Activated T-cell treated with anti-CD3 and anti-CD28 coated beads, Interleukin-2, amount 50 U/mL, for 24 hours (primary cell): Measurements from ENCODE around the gene ERCC2.
"Not testable (repeated sequence)": the region's sequence is repeated elsewhere in the genome, so short reads cannot be mapped to it uniquely, and the experiment has no call there.

Source experiments
- DNase-seq: peaks from one replicate; pipeline ENCODE4 v3.0.0-alpha.2; 2020
- H3K27ac Mint-ChIP-seq: 2 replicates; pipeline ENCODE4 v1.8.0; 2020; ENCODE audit warnings: mild to moderate bottlenecking, mixed read lengths
- H3K27me3 Mint-ChIP-seq: 2 replicates; pipeline ENCODE4 v1.8.0; 2020; ENCODE audit warnings: mixed read lengths
- H3K36me3 Mint-ChIP-seq: 2 replicates; pipeline ENCODE4 v1.8.0; 2020; ENCODE audit warnings: low read depth, mixed read lengths
- H3K4me1 Mint-ChIP-seq: 2 replicates; pipeline ENCODE4 v1.8.0; 2020; ENCODE audit warnings: low read depth, mixed read lengths
- H3K4me3 Mint-ChIP-seq: 2 replicates; pipeline ENCODE4 v1.8.0; 2020; ENCODE audit warnings: mild to moderate bottlenecking, moderate library complexity, mixed read lengths
- H3K9me3 Mint-ChIP-seq: 2 replicates; pipeline ENCODE4 v1.8.0; 2020; ENCODE audit warnings: mixed read lengths

Gene ERCC2

DNA sequence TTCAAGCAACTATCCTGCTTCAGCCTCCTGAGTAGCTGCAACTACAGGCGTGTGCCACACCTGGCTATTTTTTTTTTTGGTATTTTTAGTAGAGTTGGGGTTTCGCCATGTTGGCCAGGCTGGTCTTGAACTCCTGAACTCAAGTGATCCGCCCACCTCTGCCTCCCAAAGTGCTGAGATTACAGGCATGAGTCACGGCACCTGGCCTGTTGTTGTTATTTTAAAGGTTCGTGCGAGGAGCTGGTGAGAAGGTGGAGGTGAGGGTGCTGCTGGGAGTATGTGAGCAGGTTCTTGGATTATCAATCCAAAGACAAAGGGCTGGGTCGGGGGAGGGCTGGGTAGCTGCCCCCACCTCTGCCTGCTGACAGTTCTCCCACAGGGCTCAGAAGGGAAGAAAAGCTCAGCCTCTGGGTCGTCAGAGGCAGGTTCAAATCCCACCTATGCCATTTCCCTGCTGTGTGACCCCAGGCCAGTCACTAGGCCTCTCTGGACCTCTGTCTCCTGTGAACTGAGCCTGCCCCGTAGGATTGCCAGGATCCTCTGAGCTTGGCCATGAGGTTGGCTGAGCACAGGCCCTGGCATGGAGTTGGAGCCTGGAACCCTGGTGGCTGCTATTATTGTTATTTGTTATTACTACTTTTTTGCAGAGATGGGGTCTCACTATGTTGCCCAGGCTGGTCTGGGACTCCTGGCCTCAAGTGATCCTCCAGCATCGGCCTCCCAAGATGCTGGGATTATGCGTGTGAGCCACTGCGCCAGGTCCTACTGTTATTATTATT is 49.2 kb downstream of the ERCC2 start:
- Mint-ChIP-seq H3K9me3 (no peaks in the 10 kb centered on the region), H3K4me1 (no peaks in the 10 kb centered on the region), H3K27ac (no peak overlapping the region), H3K27me3 (peaks cover 61% of the 10 kb centered on the region), H3K36me3 (no peaks in the 10 kb centered on the region), H3K4me3 (no peak overlapping the region)
- no peak for DNase-seq

DNA sequence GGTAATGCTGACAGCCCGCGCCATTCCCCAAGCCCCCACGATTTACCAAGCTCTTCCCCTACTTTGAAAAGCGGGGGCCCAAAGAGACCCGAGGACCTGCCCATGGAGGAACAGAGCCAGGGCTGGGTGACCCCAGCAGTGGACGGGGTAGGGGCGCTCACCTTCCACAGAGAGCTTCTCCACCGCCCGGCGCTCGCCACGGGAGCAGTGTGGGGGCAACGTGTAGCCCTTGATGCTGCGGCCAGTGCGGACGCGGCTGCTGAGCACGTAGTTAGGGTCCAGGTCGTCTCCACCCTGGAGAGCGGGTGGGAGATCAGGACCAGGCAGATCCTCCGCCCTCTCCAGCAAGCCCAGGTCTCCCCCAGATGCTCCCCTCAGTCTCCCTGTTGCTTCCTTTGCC is 55.1 kb downstream of the ERCC2 start:
- H3K27me3 Mint-ChIP-seq = peaks cover 49% of the 10 kb centered on the region
- DNase-seq = no peak
- H3K4me1 Mint-ChIP-seq = no peaks in the 10 kb centered on the region
- H3K27ac Mint-ChIP-seq = no peak overlapping the region
- H3K9me3 Mint-ChIP-seq = no peaks in the 10 kb centered on the region
- H3K36me3 Mint-ChIP-seq = no peaks in the 10 kb centered on the region
- H3K4me3 Mint-ChIP-seq = no peak overlapping the region

DNA sequence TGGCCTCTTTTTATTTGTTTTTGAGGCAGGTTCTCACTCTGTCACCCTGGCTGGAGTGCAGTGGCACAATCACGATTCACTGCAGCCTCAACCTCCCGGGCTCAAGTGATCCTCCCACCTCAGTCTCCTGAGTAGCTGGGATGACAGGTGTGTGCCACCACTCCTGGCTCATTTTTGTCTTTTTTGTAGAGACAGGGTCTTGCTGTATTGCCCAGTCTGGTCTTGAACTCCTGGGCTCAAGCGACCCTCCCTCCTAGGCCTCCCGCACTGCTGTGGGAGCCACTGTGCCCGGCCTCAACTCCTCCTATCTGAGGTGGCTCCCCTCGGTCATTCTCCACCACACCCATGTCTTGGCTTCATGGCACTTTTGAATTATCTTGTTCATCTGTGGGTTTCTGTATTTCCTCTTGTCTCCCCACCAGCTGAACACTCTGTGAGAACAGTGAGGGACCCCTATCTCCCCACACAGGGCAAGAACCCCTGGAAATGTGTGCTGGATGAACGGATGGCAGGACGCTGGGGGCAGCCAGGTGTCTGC is 55.6 kb downstream of the ERCC2 start:
- DNase-seq = no peak
- Mint-ChIP-seq H3K4me3 (no peak overlapping the region), H3K36me3 (no peaks in the 10 kb centered on the region), H3K4me1 (no peaks in the 10 kb centered on the region), H3K9me3 (no peaks in the 10 kb centered on the region), H3K27me3 (peaks cover 49% of the 10 kb centered on the region), H3K27ac (no peak overlapping the region)

DNA sequence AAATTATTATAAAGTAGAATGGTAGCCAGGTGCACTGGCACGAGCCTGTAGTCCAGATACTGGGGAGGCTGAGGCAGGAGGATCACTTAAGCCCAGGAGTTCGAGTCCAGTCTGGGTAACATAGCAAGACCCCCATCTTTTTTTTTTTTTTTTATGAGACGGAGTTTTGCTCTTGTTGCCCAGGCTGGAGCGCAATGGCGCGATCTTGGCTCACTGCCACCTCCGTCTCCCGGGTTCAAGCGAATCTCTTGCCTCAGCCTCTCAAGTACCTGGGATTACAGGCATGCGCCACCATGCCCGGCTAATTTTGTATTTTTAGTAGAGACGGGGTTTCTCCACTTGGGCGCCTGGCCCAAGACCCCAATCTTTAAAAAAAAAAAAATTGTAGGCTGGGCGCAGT is 58.1 kb downstream of the ERCC2 start:
- DNase-seq, H3K9me3 Mint-ChIP-seq, H3K4me1 Mint-ChIP-seq, H3K36me3 Mint-ChIP-seq, H3K27ac Mint-ChIP-seq, H3K4me3 Mint-ChIP-seq: not testable (repeated sequence)
- H3K27me3 Mint-ChIP-seq = peaks cover 30% of the 10 kb centered on the region

DNA sequence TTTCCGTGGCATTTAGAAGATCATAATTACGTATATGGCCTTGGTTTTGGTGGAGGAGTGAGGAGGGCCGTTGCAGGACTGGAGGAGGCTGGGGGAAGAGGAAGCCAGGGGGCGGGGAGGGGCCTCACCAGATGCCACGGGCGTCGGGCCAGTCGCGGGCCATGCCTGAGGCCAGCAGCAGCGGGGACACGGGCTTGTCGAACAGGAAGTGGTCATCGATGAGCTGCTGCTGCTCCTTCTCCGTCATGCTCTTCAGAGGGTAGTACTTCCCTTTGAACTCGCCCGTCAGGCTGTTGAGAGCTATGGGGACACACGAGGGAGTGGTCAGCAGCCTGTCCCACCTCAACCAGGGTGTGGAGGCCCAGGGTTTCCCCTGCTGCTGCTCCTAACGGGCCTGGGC is 58.8 kb downstream of the ERCC2 start:
- Mint-ChIP-seq H3K4me3 (no peak overlapping the region), H3K27me3 (peaks cover 26% of the 10 kb centered on the region), H3K9me3 (no peaks in the 10 kb centered on the region), H3K36me3 (no peaks in the 10 kb centered on the region), H3K27ac (no peak overlapping the region), H3K4me1 (no peaks in the 10 kb centered on the region)
- no peak for DNase-seq

DNA sequence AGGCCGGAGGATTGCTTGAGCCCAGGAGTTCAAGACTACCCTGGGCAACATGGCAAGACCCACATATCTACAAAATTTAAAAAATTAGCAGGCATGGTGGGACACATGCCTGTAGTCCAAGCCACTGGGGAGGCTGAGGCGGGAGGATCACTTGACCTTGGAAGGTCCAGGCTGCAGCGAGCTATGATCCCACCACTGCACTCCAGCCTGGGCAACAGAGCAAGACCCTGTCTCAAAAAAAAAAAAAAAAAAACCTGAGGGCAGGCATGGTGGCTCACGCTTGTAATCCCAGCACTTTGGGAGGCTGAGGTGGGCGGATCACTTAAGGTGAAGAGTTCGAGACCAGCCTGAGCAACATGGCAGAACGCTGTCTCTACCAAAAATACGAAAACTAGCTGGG is 61.1 kb downstream of the ERCC2 start:
- DNase-seq, H3K9me3 Mint-ChIP-seq, H3K4me1 Mint-ChIP-seq, H3K36me3 Mint-ChIP-seq, H3K4me3 Mint-ChIP-seq, H3K27ac Mint-ChIP-seq: not testable (repeated sequence)
- peaks cover 13% of the 10 kb centered on the region for H3K27me3 Mint-ChIP-seq

DNA sequence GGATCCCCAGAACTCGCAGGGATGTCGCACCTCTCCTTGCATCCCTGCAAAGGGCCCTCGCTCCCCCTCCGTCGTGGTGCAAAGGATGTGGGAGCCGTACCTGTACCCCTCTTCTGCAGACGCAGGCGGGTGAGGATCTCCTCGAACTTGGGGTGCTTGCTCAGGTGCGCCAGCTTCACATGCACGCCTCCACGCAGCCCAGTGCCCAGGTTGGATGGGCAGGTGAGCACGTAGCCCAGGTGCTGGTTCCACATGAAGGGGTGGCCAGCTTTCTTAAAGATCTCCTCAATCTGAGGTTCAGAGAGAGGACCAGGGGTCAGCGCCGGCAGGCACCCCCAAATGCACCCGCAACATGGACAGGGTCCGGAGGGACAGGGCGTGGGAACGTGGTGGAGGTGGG is 63.0 kb downstream of the ERCC2 start:
- H3K27me3 Mint-ChIP-seq = peaks cover 9% of the 10 kb centered on the region
- no peak overlapping the region for H3K4me3 Mint-ChIP-seq
- no peak overlapping the region for H3K27ac Mint-ChIP-seq

DNA sequence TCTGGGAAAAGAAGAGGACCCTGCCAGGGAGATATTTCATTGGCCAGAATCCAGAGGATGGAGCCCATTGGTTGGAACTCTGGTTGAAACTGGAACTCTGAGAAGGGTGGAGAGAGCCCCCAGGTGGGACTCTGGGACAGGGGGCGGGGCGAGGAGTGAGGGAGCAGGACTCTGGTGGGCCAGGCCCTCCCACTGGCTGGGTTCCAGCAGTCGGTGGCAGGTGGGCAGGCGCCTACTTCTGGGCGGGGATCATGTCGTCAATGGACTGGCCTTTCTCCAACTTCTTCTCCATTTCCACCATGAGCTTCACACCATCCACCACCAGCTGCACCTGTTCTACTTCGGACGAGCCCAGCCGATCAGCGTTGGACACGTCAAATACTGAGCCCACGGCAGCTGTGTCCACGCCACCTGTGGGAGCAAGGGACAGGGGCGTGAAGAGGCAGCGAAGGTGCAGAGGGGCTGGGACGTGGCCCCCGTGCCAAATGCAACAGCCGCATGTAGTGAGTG is 63.8 kb downstream of the ERCC2 start:
- no peak overlapping the region for H3K4me3 Mint-ChIP-seq
- H3K9me3 Mint-ChIP-seq = no peaks in the 10 kb centered on the region
- peaks cover 2% of the 10 kb centered on the region for H3K36me3 Mint-ChIP-seq
- no peak for DNase-seq
- H3K4me1 Mint-ChIP-seq = no peaks in the 10 kb centered on the region
- no peak overlapping the region for H3K27ac Mint-ChIP-seq
- H3K27me3 Mint-ChIP-seq = peaks cover 6% of the 10 kb centered on the region

More for the DNA sequence above, 63.0 kb downstream of the ERCC2 start:
- H3K9me3 Mint-ChIP-seq = no peaks in the 10 kb centered on the region
- H3K36me3 Mint-ChIP-seq = no peaks in the 10 kb centered on the region
- DNase-seq = no peak
- no peaks in the 10 kb centered on the region for H3K4me1 Mint-ChIP-seq

DNA sequence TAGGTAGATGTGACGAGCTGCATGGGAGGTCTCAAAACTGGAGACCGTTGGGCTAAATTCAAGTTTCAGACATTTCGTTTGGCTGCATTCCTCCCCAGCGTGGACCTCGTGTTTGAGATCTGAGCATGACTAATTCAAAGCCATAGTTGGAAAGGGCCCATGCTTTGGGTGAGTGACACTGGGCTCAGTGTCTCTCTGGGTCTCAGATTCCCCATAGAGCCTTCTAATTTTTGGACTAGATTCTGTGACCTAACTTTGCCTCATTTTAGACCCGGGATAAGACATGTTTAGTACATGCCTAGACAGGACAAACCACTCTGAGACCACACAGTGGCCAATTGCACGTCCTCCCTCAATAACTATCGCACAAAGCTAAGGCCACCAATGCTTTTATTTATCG is 64.3 kb downstream of the ERCC2 start:
- Mint-ChIP-seq H3K9me3 (no peaks in the 10 kb centered on the region), H3K27me3 (peaks cover 2% of the 10 kb centered on the region), H3K36me3 (peaks cover 2% of the 10 kb centered on the region), H3K27ac (no peak overlapping the region), H3K4me3 (no peak overlapping the region), H3K4me1 (no peaks in the 10 kb centered on the region)
- no peak for DNase-seq

DNA sequence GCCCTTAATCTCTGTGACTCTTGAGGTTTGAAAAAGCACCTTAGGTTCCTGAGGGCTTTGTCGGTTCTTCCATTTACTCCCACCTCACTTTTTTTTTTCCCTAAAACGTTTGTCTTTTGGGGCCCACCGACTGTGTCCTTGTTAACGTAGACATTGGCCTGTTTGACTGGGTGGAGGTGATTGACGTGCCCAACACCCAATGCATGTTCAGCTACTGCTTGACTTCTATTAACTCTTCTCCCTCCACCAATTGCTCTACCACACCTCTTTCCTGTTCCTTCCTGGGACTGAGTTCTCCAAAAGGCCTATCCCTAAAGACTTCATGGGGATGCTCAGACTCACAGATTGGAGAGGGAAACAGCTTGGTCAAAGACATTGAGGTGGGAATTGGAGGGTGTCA is 65.0 kb downstream of the ERCC2 start:
- Mint-ChIP-seq H3K4me3 (no peak overlapping the region), H3K4me1 (no peaks in the 10 kb centered on the region), H3K27me3 (peaks cover 2% of the 10 kb centered on the region), H3K36me3 (peaks cover 7% of the 10 kb centered on the region), H3K27ac (no peak overlapping the region), H3K9me3 (no peaks in the 10 kb centered on the region)
- DNase-seq = no peak

DNA sequence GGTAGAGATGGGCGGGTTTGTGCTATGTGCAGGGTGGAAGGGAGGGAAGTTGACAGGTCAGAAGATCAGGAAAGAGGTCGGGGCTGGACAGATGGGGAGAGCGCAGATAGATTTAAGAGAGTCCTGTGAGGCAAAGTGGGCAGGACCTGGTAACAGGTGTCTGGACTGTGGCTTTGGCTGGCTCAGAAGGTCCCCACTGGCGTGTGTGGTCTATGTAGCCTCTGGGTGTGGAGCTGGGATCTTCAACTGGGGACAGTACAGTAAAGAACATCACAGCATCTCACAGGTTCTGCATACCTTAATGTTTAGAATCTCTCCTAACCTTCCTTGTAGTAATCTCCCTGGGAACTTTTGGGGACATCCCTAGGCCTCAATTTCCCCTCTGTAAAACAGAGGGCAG is 65.4 kb downstream of the ERCC2 start:
- peaks cover 10% of the 10 kb centered on the region for H3K36me3 Mint-ChIP-seq
- no peaks in the 10 kb centered on the region for H3K4me1 Mint-ChIP-seq
- peaks cover 2% of the 10 kb centered on the region for H3K27me3 Mint-ChIP-seq
- no peak for DNase-seq
- no peak overlapping the region for H3K27ac Mint-ChIP-seq
- H3K4me3 Mint-ChIP-seq = no peak overlapping the region
- no peaks in the 10 kb centered on the region for H3K9me3 Mint-ChIP-seq

DNA sequence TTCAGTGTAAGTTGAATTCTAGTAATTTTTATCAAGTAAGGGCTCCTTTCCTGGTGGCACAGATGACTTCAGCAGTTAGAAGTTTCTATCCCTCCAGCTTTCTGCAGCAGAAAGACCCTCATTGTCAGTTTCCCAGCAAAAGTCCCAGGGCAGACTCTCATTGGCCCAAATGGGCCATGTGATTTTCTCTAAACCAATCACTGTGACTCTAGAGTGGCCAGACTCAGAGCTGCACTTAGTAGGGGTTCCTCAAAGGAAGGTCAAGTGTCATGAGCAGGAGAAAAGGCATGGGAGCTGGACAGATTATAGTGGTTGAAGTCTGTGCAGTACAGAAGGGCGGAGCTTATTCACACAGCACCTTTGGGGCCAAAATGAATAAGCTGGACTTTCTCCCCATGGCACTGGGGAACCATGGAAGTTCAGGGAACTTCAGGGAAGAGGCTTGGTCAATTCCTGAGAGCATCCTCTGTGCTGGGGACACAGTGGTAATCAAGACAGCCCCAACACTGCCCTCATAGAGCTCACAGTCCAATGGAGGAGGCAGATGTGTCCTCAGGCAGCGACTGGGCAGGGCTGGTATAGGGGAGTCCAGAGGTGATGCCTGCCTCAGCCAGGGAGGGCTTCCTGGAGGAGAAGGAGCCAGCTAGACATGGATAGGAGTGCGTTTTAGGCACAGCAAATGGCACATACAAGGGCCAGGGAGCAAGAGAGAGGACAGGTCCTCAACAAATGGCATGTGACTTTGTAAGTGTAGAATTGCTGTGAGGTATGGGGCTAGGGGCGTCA is 66.0 kb downstream of the ERCC2 start:
- H3K4me3 Mint-ChIP-seq = no peak overlapping the region
- H3K27me3 Mint-ChIP-seq = peaks cover 2% of the 10 kb centered on the region
- H3K27ac Mint-ChIP-seq = no peak overlapping the region
- H3K9me3 Mint-ChIP-seq = no peaks in the 10 kb centered on the region
- peaks cover 16% of the 10 kb centered on the region for H3K36me3 Mint-ChIP-seq
- DNase-seq = no peak
- no peaks in the 10 kb centered on the region for H3K4me1 Mint-ChIP-seq

DNA sequence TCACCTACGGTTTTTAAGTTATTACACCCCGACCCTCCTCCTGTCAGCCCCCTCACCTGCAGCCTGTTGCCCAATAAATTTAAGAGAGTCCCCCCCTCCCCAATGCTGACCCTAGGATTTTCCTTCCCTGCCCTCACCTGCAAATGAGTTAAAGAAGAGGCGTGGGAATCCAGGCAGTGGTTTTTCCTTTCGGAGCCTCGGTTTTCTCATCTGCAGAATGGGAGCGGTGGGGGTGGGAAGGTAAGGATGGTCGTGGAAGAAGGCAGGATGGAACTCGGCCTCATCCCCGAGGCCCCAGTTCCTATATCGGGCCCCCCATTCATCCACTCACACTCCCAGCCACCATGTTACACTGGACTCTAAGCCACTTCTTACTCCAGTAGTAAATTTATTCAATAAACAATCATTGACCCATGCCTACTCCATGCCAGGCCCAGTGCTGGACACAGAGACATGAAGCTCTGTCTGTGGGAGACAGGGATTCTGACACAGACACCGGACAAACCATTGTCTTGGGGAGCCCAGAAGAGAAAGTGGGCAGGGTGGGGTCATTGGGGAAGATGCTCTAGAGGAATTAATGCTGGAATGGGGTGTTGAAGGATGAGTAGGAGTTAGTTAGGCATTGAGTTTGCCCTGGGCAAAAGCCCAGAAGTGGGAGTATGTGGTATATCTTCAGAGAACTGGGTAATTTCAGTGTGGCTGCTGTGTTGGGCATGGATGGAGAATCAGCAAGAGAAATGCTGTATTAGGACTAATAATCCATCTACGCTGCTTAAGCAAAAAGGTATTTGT is 66.9 kb downstream of the ERCC2 start:
- H3K4me1 Mint-ChIP-seq = no peaks in the 10 kb centered on the region
- no peak overlapping the region for H3K27ac Mint-ChIP-seq

DNA sequence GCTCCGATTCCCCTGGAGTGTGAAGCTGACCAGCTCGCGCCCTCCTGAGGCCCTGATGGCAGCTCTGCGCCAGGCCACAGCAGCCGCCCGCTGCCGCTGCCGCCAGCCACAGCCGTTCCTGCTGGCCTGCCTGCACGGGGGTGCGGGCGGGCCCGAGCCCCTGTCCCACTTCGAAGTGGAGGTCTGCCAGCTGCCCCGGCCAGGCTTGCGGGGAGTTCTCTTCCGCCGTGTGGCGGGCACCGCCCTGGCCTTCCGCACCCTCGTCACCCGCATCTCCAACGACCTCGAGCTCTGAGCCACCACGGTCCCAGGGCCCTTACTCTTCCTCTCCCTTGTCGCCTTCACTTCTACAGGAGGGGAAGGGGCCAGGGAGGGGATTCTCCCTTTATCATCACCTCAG is 68.0 kb downstream of the ERCC2 start:
- Mint-ChIP-seq H3K27me3 (peaks cover under 1% of the 10 kb centered on the region), H3K27ac (no peak overlapping the region), H3K4me3 (no peak overlapping the region), H3K4me1 (no peaks in the 10 kb centered on the region), H3K9me3 (no peaks in the 10 kb centered on the region), H3K36me3 (peaks cover 26% of the 10 kb centered on the region)
- DNase-seq = no peak

More for the DNA sequence above, 66.9 kb downstream of the ERCC2 start:
- no peak for DNase-seq
- peaks cover 2% of the 10 kb centered on the region for H3K27me3 Mint-ChIP-seq
- H3K36me3 Mint-ChIP-seq = peaks cover 21% of the 10 kb centered on the region
- H3K4me3 Mint-ChIP-seq = no peak overlapping the region
- no peaks in the 10 kb centered on the region for H3K9me3 Mint-ChIP-seq
